PC-9 (cell line): Measurements from ENCODE around the gene CTU1. TPM values are rescaled to one million over a fixed set of nuclear protein-coding genes. Genes with fewer than 3 reads are reported as not detected.

ENCODE experiments used
- BruUV-seq: library from RNA; stranded (reverse); fragments of 400-500 nt; replicated peaks from 2 replicates; lab custom pipeline; 2021; lab: Mats Ljungman, UMichigan
- CTCF ChIA-PET: fragments of 300-600 bp; sonication (Branson Sonifier 250); formaldehyde crosslinking; loops from one replicate; lab custom pipeline; 2022; ENCODE audit warnings: antibody characterized with exemption; lab: Charles Lee
- POLR2A ChIA-PET: fragments of 300-600 bp; sonication (Branson Sonifier 250); formaldehyde crosslinking; loops from one replicate; lab custom pipeline; 2022; ENCODE audit warnings: antibody characterized with exemption; ENCODE audit not compliant: unreplicated experiment; lab: Charles Lee
- DNase-seq, 2 experiments: peaks; one replicate each; pipeline versions ENCODE4 v3.0.0 to v3.0.0-alpha.2; 2015 to 2022; ENCODE audit warnings: mixed read lengths in 1 of 2
- H2AFZ ChIP-seq: fragments of 200-600 bp; sonication (generic); 2 replicates; pipeline ENCODE4 v1.8.1; 2017; ENCODE audit warnings: antibody characterized with exemption
- H3F3A ChIP-seq: fragments of 200-600 bp; sonication (generic); 2 replicates; pipeline ENCODE4 v1.8.1; 2017; ENCODE audit warnings: antibody characterized with exemption, mild to moderate bottlenecking, low read depth; ENCODE audit not compliant: insufficient read depth
- H3K27ac ChIP-seq: fragments of 200-600 bp; sonication (generic); 2 replicates; pipeline ENCODE4 v1.6.1; 2016; ENCODE audit warnings: mixed run types
- H3K27me3 ChIP-seq: fragments of 200-600 bp; sonication (generic); 2 replicates; pipeline ENCODE4 v1.6.1; 2016; ENCODE audit warnings: low read depth, mixed run types; ENCODE audit not compliant: insufficient read depth
- H3K36me3 ChIP-seq: fragments of 200-600 bp; sonication (generic); 2 replicates; pipeline ENCODE4 v1.6.1; 2016; ENCODE audit warnings: low read depth, mixed run types
- H3K4me1 ChIP-seq: fragments of 200-600 bp; sonication (generic); replicated peaks from 2 replicates; pipeline ENCODE4 v1.6.1; 2016; ENCODE audit warnings: mixed run types; ENCODE audit not compliant: insufficient read depth
- H3K4me2 ChIP-seq: fragments of 200-600 bp; sonication (generic); 2 replicates; pipeline ENCODE4 v1.6.1; 2017; ENCODE audit warnings: mixed run types
- H3K4me3 ChIP-seq: fragments of 200-600 bp; sonication (generic); 2 replicates; pipeline ENCODE4 v1.6.1; 2016; ENCODE audit warnings: mixed run types
- H3K79me2 ChIP-seq: fragments of 200-600 bp; sonication (generic); 2 replicates; pipeline ENCODE4 v1.6.1; 2017; ENCODE audit warnings: low read depth, mixed run types
- H3K9me2 ChIP-seq: fragments of 200-600 bp; sonication (generic); 2 replicates; pipeline ENCODE4 v1.8.1; 2017; ENCODE audit warnings: mild to moderate bottlenecking; ENCODE audit not compliant: insufficient read depth
- H3K9me3 ChIP-seq: fragments of 200-600 bp; sonication (generic); 2 replicates; pipeline ENCODE4 v1.8.1; 2016; ENCODE audit warnings: low read depth; ENCODE audit not compliant: insufficient read depth
- H4K20me1 ChIP-seq: fragments of 200-600 bp; sonication (generic); 2 replicates; pipeline ENCODE4 v1.8.1; 2017; ENCODE audit not compliant: insufficient read depth
- CTCF ChIP-seq: fragments of 200-600 bp; sonication (generic); conservative IDR thresholded peaks from 2 replicates; pipeline ENCODE4 v1.6.1; 2017; ENCODE audit warnings: mixed run types, antibody characterized with exemption, mild to moderate bottlenecking, moderate library complexity
- EZH2 ChIP-seq: fragments of 200-600 bp; sonication (generic); IDR thresholded peaks from 2 replicates; pipeline ENCODE4 v1.8.0; 2017; ENCODE audit warnings: antibody characterized with exemption, low read depth
- intact Hi-C: fragments of 100-400 bp; cut with micrococcal nuclease; formaldehyde crosslinking; loops from one replicate; pipeline ENCODE4 v1.10.0; 2022; ENCODE audit not compliant: unreplicated experiment
- total RNA-seq: library from RNA; stranded (reverse); gene quantifications from 2 replicates; pipeline ENCODE4 v1.2.3, GENCODE V29; 2021

The CTU1 gene
- total RNA-seq, 1 experiment from 2014 or later, result 7.2 TPM

GRCh38 chr19:51091126-51091525 is 17.1 kb downstream of the CTU1 start:
- ChIA-PET POLR2A (no interaction called here), CTCF (no interaction called here)
- H3F3A ChIP-seq, result peaks cover 18% of the 10 kb centered on the region
- no peak overlapping the region for H2AFZ ChIP-seq
- BruUV-seq, result no TSS peak
- 0 out of 2 replicates have a peak, but pooled peaks cover 7% of the 10 kb centered on the region for H3K4me1 ChIP-seq
- intact Hi-C loops, result no loop called here
- no peak overlapping the region for H3K4me2 ChIP-seq
- no peaks in the 10 kb centered on the region for H3K9me3 ChIP-seq
- DNase-seq, result no peak
- no peak overlapping the region for H3K4me3 ChIP-seq
- no peaks in the 10 kb centered on the region for H3K36me3 ChIP-seq
- peaks cover 16% of the 10 kb centered on the region for H4K20me1 ChIP-seq
- H3K27me3 ChIP-seq, result no peaks in the 10 kb centered on the region
- TF ChIP-seq CTCF (no peak), EZH2 (no peak)
- no peak overlapping the region for H3K27ac ChIP-seq
- no peaks in the 10 kb centered on the region for H3K9me2 ChIP-seq
- no peaks in the 10 kb centered on the region for H3K79me2 ChIP-seq

GRCh38 chr19:51090471-51090870 is 17.7 kb downstream of the CTU1 start:
- Histone ChIP-seq H3K9me2 (no peaks in the 10 kb centered on the region), H3K9me3 (no peaks in the 10 kb centered on the region), H3F3A (peaks cover 14% of the 10 kb centered on the region), H3K4me2 (no peak overlapping the region), H3K36me3 (no peaks in the 10 kb centered on the region), H2AFZ (no peak overlapping the region), H3K27me3 (no peaks in the 10 kb centered on the region), H3K4me1 (0 out of 2 replicates have a peak, but pooled peaks cover 7% of the 10 kb centered on the region), H4K20me1 (peaks cover 16% of the 10 kb centered on the region), H3K4me3 (no peak overlapping the region), H3K79me2 (no peaks in the 10 kb centered on the region), H3K27ac (no peak overlapping the region)
- DNase-seq, result peak in 1 of 2 experiments; percentile 43
- no peak for TF ChIP-seq CTCF
- no peak for TF ChIP-seq EZH2
- no TSS peak for BruUV-seq
- ChIA-PET POLR2A (interaction anchor here (0.7 kb wide), 1 partner anchor 44 kb away, joined by 3 read pairs; no protein-coding TSS in a partner anchor), CTCF (no interaction called here)
- intact Hi-C loops, result no loop called here

GRCh38 chr19:51089786-51090185 is 18.4 kb downstream of the CTU1 start:
- Histone ChIP-seq H3K4me2 (no peak overlapping the region), H3K79me2 (no peaks in the 10 kb centered on the region), H3K36me3 (no peaks in the 10 kb centered on the region), H3F3A (peaks cover 14% of the 10 kb centered on the region), H3K27me3 (no peaks in the 10 kb centered on the region), H3K4me3 (no peak overlapping the region), H3K27ac (no peak overlapping the region), H3K4me1 (0 out of 2 replicates have a peak, but pooled peaks cover 7% of the 10 kb centered on the region), H4K20me1 (peaks cover 10% of the 10 kb centered on the region), H3K9me2 (no peaks in the 10 kb centered on the region), H3K9me3 (no peaks in the 10 kb centered on the region), H2AFZ (no peak overlapping the region)
- CTCF ChIA-PET, result no interaction called here
- TF ChIP-seq CTCF (no peak), EZH2 (no peak)
- no TSS peak for BruUV-seq
- intact Hi-C loops, result no loop called here
- DNase-seq, result no peak
- POLR2A ChIA-PET, result no interaction called here
